HCT116 (cell line): ENCODE data around the gene DNAAF1. TPM values are rescaled to one million over a fixed set of nuclear protein-coding genes. Genes with fewer than 3 reads are reported as not detected.

Experiments used
- ATAC-seq: fragments of 200-7000 bp; cut with Tn5 transposase; 2 replicates; pipeline ENCODE4 v1.9.1; 2020; ENCODE audit warnings: mild to moderate bottlenecking, moderate library complexity
- BruUV-seq: library from RNA; stranded (reverse); fragments of 400-500 nt; replicated peaks from 2 replicates; lab custom pipeline; 2021; lab: Mats Ljungman, UMichigan
- CTCF ChIA-PET: fragments of 300-600 bp; sonication (Branson Sonifier 250); formaldehyde crosslinking; loops from one replicate; lab custom pipeline; 2021; ENCODE audit warnings: antibody characterized with exemption; lab: Charles Lee
- POLR2A ChIA-PET: fragments of 300-600, 350-600 bp; sonication (Branson Sonifier 250); formaldehyde crosslinking; loops from one replicate; lab custom pipeline; 2021; ENCODE audit warnings: antibody characterized with exemption; lab: Charles Lee
- RAD21 ChIA-PET, 2 experiments: fragments of 300-600 bp; sonication (Branson Sonifier 250); formaldehyde crosslinking; loops; one replicate each; lab custom pipeline; 2023; ENCODE audit warnings: low total read pairs in 2 of 2; ENCODE audit not compliant: uncharacterized antibody in 2 of 2, unreplicated experiment in 2 of 2, low non-redundant PET in 1 of 2; lab: Charles Lee
- DNase-seq: peaks from one replicate; pipeline ENCODE4 v3.0.0-alpha.2; 2010; ENCODE audit warnings: low read depth, low spot score
- H2AFZ ChIP-seq: fragments of 200-600 bp; shearing (Covaris generic), sonication (generic); 2 replicates; pipeline ENCODE4 v1.6.1; 2017; ENCODE audit warnings: low read depth, mixed run types, mixed read lengths, antibody characterized with exemption, low read length; ENCODE audit not compliant: poor library complexity, severe bottlenecking
- H3K27ac ChIP-seq: 2 replicates; pipeline ENCODE4 v1.5.1; 2012; ENCODE audit warnings: low read depth, low read length
- H3K27me3 ChIP-seq: fragments of 200-600 bp; sonication (generic); 2 replicates; pipeline ENCODE4 v1.6.1; 2016; ENCODE audit warnings: mixed run types, low read length, mixed read lengths; ENCODE audit not compliant: insufficient read depth
- H3K36me3 ChIP-seq, 2 experiments: fragments of 200-500 bp in 1 of 2; fragments of 200-600 bp in 1 of 2; sonication (Bioruptor generic) in 1 of 2; sonication (generic) in 1 of 2; 2 replicates each; pipeline versions ENCODE4 v1.5.1 to v1.6.1; 2014 to 2016; ENCODE audit warnings: low read length in 2 of 2, inconsistent platforms in 1 of 2, mixed read lengths in 1 of 2, mixed run types in 1 of 2; ENCODE audit not compliant: insufficient read depth in 2 of 2, control insufficient read depth in 1 of 2
- H3K4me1 ChIP-seq, 2 experiments: fragments of 200-600 bp in 1 of 2; sonication (generic) in 1 of 2; 2 replicates each; pipeline versions ENCODE4 v1.5.1 to v1.6.1; 2012 to 2017; ENCODE audit warnings: low read length in 2 of 2, inconsistent platforms in 1 of 2, mild to moderate bottlenecking in 1 of 2, mixed read lengths in 1 of 2, mixed run types in 1 of 2, moderate library complexity in 1 of 2; ENCODE audit not compliant: insufficient read depth in 2 of 2, control insufficient read depth in 1 of 2
- H3K4me2 ChIP-seq: fragments of 200-600 bp; sonication (generic); 2 replicates; pipeline ENCODE4 v1.6.1; 2017; ENCODE audit warnings: mixed run types, low read length, mixed read lengths
- H3K4me3 ChIP-seq, 2 experiments: fragments of 200-600 bp in 1 of 2; sonication (generic) in 1 of 2; replicated peaks in 1 of 2; 2 replicates each; pipeline ENCODE4 v1.5.1; 2011 to 2016; ENCODE audit warnings: low read length in 2 of 2, control low read depth in 1 of 2, low read depth in 1 of 2, mild to moderate bottlenecking in 1 of 2, mixed read lengths in 1 of 2, mixed run types in 1 of 2
- H3K79me2 ChIP-seq: fragments of 200-600 bp; sonication (generic); 2 replicates; pipeline ENCODE4 v1.6.1; 2017; ENCODE audit warnings: mild to moderate bottlenecking, mixed run types, low read length, moderate library complexity, mixed read lengths; ENCODE audit not compliant: insufficient read depth
- H3K9ac ChIP-seq: fragments of 200-600 bp; sonication (generic); 2 replicates; pipeline ENCODE4 v1.6.1; 2016; ENCODE audit warnings: low read length, mixed read lengths
- H3K9me2 ChIP-seq: fragments of 200-600 bp; sonication (generic), shearing (Covaris generic); 2 replicates; pipeline ENCODE4 v1.6.1; 2017; ENCODE audit warnings: mixed run types, mild to moderate bottlenecking, moderate library complexity; ENCODE audit not compliant: insufficient read depth
- H3K9me3 ChIP-seq, 2 experiments: fragments of 200-500 bp in 1 of 2; fragments of 200-600 bp in 1 of 2; sonication (Bioruptor generic) in 1 of 2; sonication (generic) in 1 of 2; 2 replicates each; pipeline ENCODE4 v1.6.1; 2014 to 2017; ENCODE audit warnings: low read length in 2 of 2, mixed read lengths in 2 of 2, inconsistent platforms in 1 of 2, low read depth in 1 of 2, mild to moderate bottlenecking in 1 of 2, mixed run types in 1 of 2, moderate library complexity in 1 of 2; ENCODE audit not compliant: control insufficient read depth in 1 of 2, insufficient read depth in 1 of 2
- H4K20me1 ChIP-seq: fragments of 200-600 bp; sonication (generic), shearing (Covaris generic); 2 replicates; pipeline ENCODE4 v1.6.1; 2017; ENCODE audit warnings: mixed run types, mild to moderate bottlenecking, moderate library complexity; ENCODE audit not compliant: insufficient read depth
- REST ChIP-seq: IDR thresholded peaks from 2 replicates; pipeline ENCODE4 v1.6.1; 2012; ENCODE audit warnings: low read depth
- YY1 ChIP-seq: IDR thresholded peaks from 2 replicates; pipeline ENCODE4 v1.6.1; 2011; ENCODE audit warnings: low read length, low read depth, moderate library complexity, mild to moderate bottlenecking; ENCODE audit not compliant: insufficient replicate concordance; ENCODE audit errors: extremely low read depth
- intact Hi-C: fragments of 100-400 bp; cut with micrococcal nuclease; formaldehyde crosslinking; loops from 2 replicates; pipeline ENCODE4 v1.10.0; 2022
- total RNA-seq: library from RNA; stranded (reverse); gene quantifications from one replicate; pipeline ENCODE4 v1.2.1, GENCODE V29; 2021; ENCODE audit not compliant: unreplicated experiment
- TF ChIP-seq, protein P1 (sequence below): IDR thresholded peaks from 2 replicates; pipeline ENCODE4 v1.6.1; 2011; ENCODE audit warnings: mild to moderate bottlenecking, low read length, moderate library complexity; ENCODE audit not compliant: insufficient replicate concordance; ENCODE audit errors: extremely low read depth

DNAAF1 gene
- total RNA-seq, 1 experiment from 2014 or later = 0.30 TPM

- Histone ChIP-seq H2AFZ (no peak overlapping the region), H3K27me3 (no peaks in the 10 kb centered on the region), H3K79me2 (peaks cover 46% of the 10 kb centered on the region), H3K9me3 (no peaks in the 10 kb centered on the region), H4K20me1 (no peaks in the 10 kb centered on the region), H3K4me2 (no peak overlapping the region), H3K27ac (no peak overlapping the region), H3K9ac (no peak overlapping the region), H3K9me2 (no peaks in the 10 kb centered on the region), H3K4me3 (no peak overlapping the region), H3K4me1 (peaks cover 9 to 17% of the 10 kb centered on the region in 2 experiments; a peak in 3 of 4 replicates), H3K36me3 (peaks cover 32 to 54% of the 10 kb centered on the region in 2 experiments; a peak in 3 of 4 replicates)
- ATAC-seq (no peak), DNase-seq (no peak)
- CTCF ChIA-PET = no interaction called here
- TF ChIP-seq, protein P1, sequence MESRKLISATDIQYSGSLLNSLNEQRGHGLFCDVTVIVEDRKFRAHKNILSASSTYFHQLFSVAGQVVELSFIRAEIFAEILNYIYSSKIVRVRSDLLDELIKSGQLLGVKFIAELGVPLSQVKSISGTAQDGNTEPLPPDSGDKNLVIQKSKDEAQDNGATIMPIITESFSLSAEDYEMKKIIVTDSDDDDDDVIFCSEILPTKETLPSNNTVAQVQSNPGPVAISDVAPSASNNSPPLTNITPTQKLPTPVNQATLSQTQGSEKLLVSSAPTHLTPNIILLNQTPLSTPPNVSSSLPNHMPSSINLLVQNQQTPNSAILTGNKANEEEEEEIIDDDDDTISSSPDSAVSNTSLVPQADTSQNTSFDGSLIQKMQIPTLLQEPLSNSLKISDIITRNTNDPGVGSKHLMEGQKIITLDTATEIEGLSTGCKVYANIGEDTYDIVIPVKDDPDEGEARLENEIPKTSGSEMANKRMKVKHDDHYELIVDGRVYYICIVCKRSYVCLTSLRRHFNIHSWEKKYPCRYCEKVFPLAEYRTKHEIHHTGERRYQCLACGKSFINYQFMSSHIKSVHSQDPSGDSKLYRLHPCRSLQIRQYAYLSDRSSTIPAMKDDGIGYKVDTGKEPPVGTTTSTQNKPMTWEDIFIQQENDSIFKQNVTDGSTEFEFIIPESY = no peak
- TF ChIP-seq YY1 (no peak), REST (no peak)
- BruUV-seq = no TSS peak
- RAD21 ChIA-PET = no interaction called here
- intact Hi-C loops = loop anchor here (10.0 kb wide), 1 partner anchor 302 kb away; no protein-coding TSS in a partner anchor
- POLR2A ChIA-PET = no interaction called here
These were observed 37.8 kb downstream of the DNAAF1 start for GRCh38 chr16:84182680-84183571.
